ENCODE results near the gene RNF175. TPM values are rescaled to one million over a fixed set of nuclear protein-coding genes. Genes with fewer than 3 reads are reported as not detected.

The RNF175 gene
- total RNA-seq, 1 experiment from 2014 or later = 5.4 TPM

GRCh38 chr4:153780876-153781275 is 21.1 kb upstream of the RNF175 start:
- DNase-seq (ENCODE audit: low spot score) (no peak), ATAC-seq (no peak)
- TF ChIP-seq HMGA2 (CRISPR knock-in tag; IDR thresholded peaks at IDR 0.05) = no peak
- no peak for TF ChIP-seq CREB1 (CRISPR knock-in tag; IDR thresholded peaks at IDR 0.05)
- no peak for TF ChIP-seq USF2 (CRISPR knock-in tag; IDR thresholded peaks at IDR 0.05)
- no peak for TF ChIP-seq JUN (CRISPR knock-in tag; IDR thresholded peaks at IDR 0.05)
- TF ChIP-seq ZNF425 (CRISPR knock-in tag; conservative IDR thresholded peaks at IDR 0.05) = no peak
- TF ChIP-seq ARID4B (CRISPR knock-in tag; IDR thresholded peaks at IDR 0.05; ENCODE audit: borderline replicate concordance) = no peak
- no peak for TF ChIP-seq NR1H2 (CRISPR knock-in tag; IDR thresholded peaks at IDR 0.05)
- no peak for TF ChIP-seq MXD4 (CRISPR knock-in tag; IDR thresholded peaks at IDR 0.05; ENCODE audit: borderline replicate concordance)
- TF ChIP-seq CBFB (CRISPR knock-in tag; IDR thresholded peaks at IDR 0.05; ENCODE audit: low read depth) = no peak
- TF ChIP-seq CREM (CRISPR knock-in tag; IDR thresholded peaks at IDR 0.05) = no peak
- TF ChIP-seq FOXP4 (CRISPR knock-in tag; IDR thresholded peaks at IDR 0.05) = no peak
- TF ChIP-seq NFATC4 (CRISPR knock-in tag; IDR thresholded peaks at IDR 0.05) = no peak
- no peak for TF ChIP-seq FOXK1 (CRISPR knock-in tag; IDR thresholded peaks at IDR 0.05)
- peak overlapping the region; percentile 80; the same call in 1 of the 2 replicates for H3K27ac Mint-ChIP-seq
- H3K4me1 Mint-ChIP-seq = peaks cover 64% of the 10 kb centered on the region
- H3K9me3 Mint-ChIP-seq = peaks cover 10% of the 10 kb centered on the region
- H3K27me3 Mint-ChIP-seq (ENCODE audit: low read depth) = no peaks in the 10 kb centered on the region
- CTCF ChIA-PET = interaction anchor here (0.9 to 2.4 kb wide), 9 partner anchors 8 to 302 kb away, joined by 3 to 21 read pairs (median 8); no protein-coding TSS in a partner anchor
- no peak overlapping the region for H3K4me3 Mint-ChIP-seq
- peaks cover 70% of the 10 kb centered on the region for H3K36me3 Mint-ChIP-seq
- POLR2A ChIA-PET = interaction anchor here (1.4 to 1.9 kb wide), 2 partner anchors 10 to 12 kb away, joined by 6 to 17 read pairs; no protein-coding TSS in a partner anchor

- CTCF ChIA-PET = interaction anchor here (1.5 to 2.4 kb wide), 5 partner anchors 10 to 303 kb away, joined by 4 to 21 read pairs (median 12); no protein-coding TSS in a partner anchor
- 0 out of 2 replicates have a peak, but pooled peaks have one; percentile 11 for ATAC-seq
- Mint-ChIP-seq H3K36me3 (peaks cover 63% of the 10 kb centered on the region), H3K4me1 (peaks cover 57% of the 10 kb centered on the region), H3K27ac (peak overlapping the region; percentile 89), H3K4me3 (no peak overlapping the region), H3K9me3 (peaks cover 10% of the 10 kb centered on the region), H3K27me3 (ENCODE audit: low read depth) (no peaks in the 10 kb centered on the region)
- DNase-seq (ENCODE audit: low spot score) = no peak
- no peak for TF ChIP-seq ELF4 (CRISPR knock-in tag; IDR thresholded peaks at IDR 0.05; ENCODE audit: low read depth)
- peak; percentile 26; the same call in 1 of the 2 replicates for TF ChIP-seq ERG (CRISPR knock-in tag; IDR thresholded peaks at IDR 0.05)
- POLR2A ChIA-PET = interaction anchor here (1.9 kb wide), 1 partner anchor 10 kb away, joined by 17 read pairs; no protein-coding TSS in a partner anchor
Observed at GRCh38 chr4:153780221-153780620, 20.4 kb upstream of the RNF175 start.
